ENCODE results near the gene USP53.

- TF ChIP-seq ZBED1 (IDR thresholded peaks at IDR 0.05) (no peak), RFX5 (IDR thresholded peaks at IDR 0.05; ENCODE audit: low read depth, low read length) (no peak), ZNF445 (CRISPR knock-in tag; IDR thresholded peaks at IDR 0.05; ENCODE audit: low read depth) (no peak), CHD1 (IDR thresholded peaks at IDR 0.05; ENCODE audit: low read length) (no peak), TAF1 (IDR thresholded peaks at IDR 0.05; ENCODE audit: control insufficient read depth, extremely low read depth, insufficient read depth, low read length, severe bottlenecking) (no peak), NFIC (IDR thresholded peaks at IDR 0.05) (no peak), SRF (CRISPR knock-in tag; IDR thresholded peaks at IDR 0.05) (no peak), RAD51 (IDR thresholded peaks at IDR 0.05; ENCODE audit: borderline replicate concordance, low read depth) (no peak)
These were observed 19.0 kb downstream of the USP53 start for GRCh38 chr4:119231491-119231890.
